Stimulated activated CD4-positive, alpha-beta T cell treated with anti-CD3 and anti-CD28 coated beads, Interleukin-12 subunit alpha, Interleukin-12 subunit beta, amount 100 ng/mL, for 48 hours (primary cell): ENCODE measurements around the gene UXS1.
"Not testable (repeated sequence)": the region's sequence is repeated elsewhere in the genome, so short reads cannot be mapped to it uniquely, and the experiment has no call there.

ENCODE experiments used
- DNase-seq, 3 donors: peaks; one replicate each; pipeline ENCODE4 v3.0.0-alpha.2; 2020; ENCODE audit warnings: low read depth in 2 of 3, low spot score in 1 of 3

The UXS1 gene

GRCh38 chr2:106137731-106138521, 56.2 kb downstream of the UXS1 start:
- DNase-seq = no peak

DNA sequence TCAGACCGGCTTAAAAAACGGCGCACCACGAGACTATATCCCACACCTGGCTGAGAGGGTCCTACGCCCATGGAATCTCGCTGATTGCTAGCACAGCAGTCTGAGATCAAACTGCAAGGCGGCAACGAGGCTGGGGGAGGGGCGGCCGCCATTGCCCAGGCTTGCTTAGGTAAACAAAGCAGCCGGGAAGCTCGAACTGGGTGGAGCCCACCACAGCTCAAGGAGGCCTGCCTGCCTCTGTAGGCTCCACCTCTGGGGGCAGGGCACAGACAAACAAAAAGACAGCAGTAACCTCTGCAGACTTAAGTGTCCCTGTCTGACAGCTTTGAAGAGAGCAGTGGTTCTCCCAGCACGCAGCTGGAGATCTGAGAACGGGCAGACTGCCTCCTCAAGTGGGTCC, 62.9 kb downstream of the UXS1 start:
- DNase-seq = not testable (repeated sequence)

DNA sequence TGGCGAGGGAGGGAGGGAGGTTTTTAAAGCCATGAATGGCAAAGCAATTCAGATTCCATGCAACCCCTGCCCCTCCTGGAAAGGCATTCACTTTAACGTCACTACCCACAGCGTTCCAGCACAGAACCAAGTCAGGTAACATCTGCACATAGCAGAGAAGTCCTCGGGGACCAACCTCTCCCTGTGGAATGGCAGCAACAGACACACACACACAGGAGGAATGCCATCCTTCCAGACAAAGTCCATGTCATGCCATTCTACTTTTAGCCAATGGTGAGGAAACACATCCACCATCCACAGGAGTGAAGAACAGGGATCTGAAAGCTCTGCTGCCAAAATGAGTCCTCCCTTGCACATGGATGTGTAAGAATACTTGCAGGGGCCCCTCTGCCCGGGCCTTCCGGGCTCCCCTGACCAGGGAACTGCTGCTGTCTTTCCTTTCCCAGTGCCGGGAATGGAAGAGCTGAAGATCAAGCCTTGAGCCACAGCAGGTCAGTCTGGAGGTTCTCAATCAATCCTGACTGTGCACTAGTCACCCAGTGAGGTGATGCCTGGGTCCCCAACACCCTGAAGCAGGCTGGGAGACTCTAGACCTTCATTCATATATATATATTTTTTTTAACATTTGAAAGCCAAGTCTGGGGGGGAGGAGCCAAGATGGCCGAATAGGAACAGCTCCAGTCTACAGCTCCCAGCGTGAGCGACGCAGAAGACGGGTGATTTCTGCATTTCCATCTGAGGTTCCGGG, 63.7 kb downstream of the UXS1 start:
- no peak for DNase-seq

GRCh38 chr2:106129592-106129991, 64.5 kb downstream of the UXS1 start:
- DNase-seq = no peak

DNA sequence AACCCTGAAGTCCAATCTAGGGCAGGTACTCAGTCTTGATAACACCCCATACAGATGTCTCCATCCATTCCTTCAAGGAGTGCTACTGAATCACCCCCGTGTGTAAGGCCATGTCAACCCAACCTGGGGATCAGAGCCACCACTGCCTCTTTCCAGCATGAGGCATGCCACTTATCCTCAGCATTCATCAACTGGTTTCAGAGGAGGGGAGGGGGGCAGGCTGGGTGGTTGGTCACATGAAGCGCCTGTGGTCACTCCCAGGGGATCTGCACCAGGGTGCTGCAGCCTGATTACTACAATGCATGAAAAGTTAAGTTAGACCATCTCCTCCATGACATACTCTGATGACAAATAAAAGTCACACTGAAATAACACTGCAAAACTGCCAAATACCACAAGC, 65.0 kb downstream of the UXS1 start:
- DNase-seq = no peak

DNA sequence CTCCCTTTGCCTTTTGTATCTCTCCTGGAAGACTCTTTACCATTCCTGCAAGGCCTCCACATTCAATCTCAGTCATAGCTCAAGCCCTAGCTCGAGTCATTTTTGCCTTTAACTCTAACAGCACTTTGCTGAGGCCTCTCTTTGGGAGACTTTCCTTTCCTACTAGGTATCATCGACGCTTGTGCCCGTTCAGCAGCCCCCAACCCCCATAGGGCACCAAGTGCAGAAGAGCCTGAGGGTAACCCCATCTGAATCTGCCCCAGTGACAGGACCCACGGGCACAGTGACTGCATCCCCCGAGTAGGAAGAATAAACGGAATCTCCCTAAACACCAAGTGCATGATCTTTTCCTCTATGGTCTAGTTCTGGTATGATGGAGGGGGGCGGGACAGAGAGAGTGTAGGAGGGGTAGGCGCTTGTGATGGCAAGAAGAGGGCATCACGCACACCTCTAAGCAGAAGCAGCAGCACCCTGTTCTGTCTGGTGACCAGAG, 66.3 kb downstream of the UXS1 start:
- DNase-seq = no peak

GRCh38 chr2:106127282-106127771, 66.8 kb downstream of the UXS1 start:
- no peak for DNase-seq

GRCh38 chr2:106126705-106127281, 67.3 kb downstream of the UXS1 start:
- DNase-seq = no peak

GRCh38 chr2:106126295-106126694, 67.8 kb downstream of the UXS1 start:
- no peak for DNase-seq

DNA sequence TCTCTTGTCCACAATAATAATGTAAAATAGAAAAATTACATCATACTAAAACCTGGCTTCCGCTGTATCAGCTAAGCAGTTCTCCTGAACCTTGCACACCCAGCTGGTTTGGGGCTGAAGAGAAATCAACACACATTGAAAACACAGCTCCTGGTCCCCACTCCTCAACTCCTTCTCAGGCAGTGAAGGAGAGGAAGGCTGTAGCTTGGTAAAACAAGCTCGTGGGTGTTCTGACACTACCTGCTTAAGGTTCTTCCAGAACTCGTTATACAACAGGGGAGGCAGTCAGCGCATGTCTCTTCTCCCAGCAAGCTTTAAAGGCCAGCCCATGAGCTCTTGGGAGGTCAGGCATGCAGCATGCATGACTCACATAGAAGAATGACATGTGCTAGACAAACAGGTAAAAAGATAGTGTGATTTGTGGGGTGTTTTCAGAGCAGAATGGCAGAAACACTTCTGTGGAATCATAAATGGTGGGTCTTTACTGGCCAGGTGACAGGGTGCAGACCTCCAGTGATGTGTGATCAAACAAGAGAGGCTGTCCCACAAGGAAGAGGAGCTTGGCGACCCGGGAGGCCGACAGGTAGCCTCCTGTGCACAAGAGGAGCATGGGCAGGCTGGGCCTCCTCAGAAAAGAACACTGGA, 69.1 kb downstream of the UXS1 start:
- no peak for DNase-seq

DNA sequence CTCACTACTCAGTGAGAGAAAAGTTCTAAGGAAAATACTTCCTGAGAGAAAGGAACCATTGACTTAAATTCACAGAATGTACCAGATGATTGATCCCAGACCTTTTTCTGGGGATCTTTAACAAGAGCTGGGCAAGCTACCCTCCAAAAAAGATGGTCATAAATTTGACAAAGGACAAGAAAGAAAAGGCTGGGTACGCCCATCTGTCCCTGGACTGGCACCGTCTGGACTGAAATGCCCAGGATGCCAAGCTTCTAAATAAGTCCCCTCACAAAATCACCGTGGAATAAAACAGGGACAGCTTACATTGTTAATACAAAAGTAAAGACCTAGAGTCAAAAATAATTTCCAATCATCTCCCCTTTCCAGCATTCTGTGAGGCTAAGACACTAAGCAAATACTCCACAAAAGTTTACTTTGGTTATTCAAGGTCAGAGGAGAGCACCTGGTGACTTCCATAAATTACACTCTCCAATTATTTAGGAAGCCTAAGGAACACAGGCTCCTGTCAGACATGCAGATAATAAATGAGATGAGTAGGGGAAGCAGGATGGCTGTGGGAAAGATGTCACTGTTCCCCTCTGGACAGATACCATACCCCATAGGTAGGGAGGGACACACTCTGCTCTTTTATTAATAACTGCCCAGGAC, 69.9 kb downstream of the UXS1 start:
- DNase-seq = no peak

DNA sequence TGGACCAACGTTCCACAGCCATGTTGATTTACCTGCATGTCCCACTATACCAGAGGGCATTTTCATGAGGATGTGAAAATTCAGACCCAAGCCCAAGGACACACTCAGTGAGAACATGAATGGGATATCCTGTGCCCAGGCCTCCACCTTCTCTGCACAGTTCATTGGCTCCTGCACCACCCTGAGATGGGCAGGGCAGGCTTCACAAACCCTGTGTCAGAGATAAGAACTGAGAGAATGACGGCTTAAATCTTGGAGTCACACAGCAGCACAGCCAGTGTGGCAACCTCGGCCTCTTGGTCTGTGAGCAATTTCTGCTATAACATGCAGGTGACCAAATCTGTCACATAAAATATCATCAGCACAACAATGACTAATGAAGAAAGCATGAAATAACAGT, 71.9 kb downstream of the UXS1 start:
- no peak for DNase-seq

DNA sequence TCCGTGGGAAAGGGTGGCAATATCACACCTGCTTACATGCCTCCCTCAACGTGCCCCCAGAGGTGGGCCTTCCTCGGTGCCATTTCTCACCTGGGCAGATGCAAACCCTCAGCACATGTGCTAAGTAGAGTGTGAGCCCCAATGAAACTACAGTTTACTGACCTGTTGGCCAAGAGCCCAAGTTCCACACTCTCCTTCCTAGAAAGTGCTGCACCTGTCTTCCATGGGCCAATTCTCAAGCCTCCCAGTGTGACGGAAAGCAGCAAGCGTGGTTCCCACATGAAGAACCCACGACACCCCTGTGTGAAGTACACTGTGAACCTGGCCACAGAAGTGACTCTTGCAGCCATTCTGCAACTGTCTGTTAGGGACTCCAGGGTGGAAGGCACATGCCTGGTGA, 73.7 kb downstream of the UXS1 start:
- DNase-seq = no peak

DNA sequence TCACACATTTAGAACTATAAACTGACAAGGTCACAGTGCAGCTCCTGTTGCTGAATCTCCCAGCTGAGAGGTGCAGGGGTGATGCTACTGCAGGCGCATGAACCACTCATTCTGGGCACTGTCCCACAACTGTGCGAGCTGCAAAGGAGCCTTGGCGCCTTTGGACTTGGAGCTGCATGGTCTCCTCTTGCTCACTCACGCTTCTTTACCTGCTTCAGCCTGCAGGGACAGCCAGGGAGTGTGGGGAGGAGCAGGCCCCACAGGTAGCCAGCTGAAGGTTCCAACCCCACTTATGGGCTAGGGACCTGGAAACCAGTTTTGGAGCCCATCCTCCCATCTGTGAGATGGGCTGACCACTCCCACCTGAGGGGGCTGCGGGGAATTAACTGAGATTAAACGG, 75.0 kb downstream of the UXS1 start:
- no peak for DNase-seq

DNA sequence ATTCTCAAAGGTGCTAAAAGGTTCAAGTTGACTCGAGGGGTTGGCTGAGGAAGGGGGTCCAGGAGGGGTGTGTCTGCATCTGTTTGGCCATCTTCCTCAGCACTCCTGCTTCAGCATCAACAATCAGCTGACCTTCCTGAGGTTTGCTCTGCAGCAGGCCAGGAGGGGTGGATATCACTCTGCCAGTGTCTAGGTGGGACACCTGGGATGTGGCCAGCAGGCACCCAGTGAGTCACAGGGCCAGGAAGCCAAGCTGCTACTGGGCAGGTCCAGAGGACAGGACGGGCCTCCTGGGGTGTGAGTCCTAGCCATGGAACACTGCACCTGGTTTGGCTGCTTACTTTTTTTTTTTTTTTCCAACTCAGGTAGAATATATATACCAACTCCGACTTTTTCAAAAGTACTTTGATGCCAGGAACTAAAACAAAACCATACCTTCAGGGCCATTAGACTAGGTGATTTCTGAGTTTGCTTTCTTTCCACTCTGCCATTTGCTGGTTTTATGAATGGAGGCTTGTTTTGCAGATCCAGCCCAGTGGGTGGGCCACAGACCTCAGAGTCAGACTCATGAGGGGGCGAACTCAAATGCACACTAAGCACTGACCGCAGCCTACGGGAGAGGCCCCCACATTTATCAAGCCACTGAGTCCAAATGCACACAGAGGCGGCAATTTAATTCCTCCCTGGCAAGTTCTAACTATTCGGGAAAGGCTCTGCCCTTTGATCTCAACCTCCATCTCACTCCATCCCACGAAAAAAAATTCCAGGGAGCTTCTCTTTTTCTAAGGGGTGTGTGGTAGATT, 76.0 kb downstream of the UXS1 start:
- DNase-seq = no peak

- no peak for DNase-seq
Observed at GRCh38 chr2:106117347-106117746, 76.8 kb downstream of the UXS1 start.

- DNase-seq = no peak
Observed at GRCh38 chr2:106116248-106116647, 77.9 kb downstream of the UXS1 start.

GRCh38 chr2:106115665-106116064, 78.4 kb downstream of the UXS1 start:
- no peak for DNase-seq

DNA sequence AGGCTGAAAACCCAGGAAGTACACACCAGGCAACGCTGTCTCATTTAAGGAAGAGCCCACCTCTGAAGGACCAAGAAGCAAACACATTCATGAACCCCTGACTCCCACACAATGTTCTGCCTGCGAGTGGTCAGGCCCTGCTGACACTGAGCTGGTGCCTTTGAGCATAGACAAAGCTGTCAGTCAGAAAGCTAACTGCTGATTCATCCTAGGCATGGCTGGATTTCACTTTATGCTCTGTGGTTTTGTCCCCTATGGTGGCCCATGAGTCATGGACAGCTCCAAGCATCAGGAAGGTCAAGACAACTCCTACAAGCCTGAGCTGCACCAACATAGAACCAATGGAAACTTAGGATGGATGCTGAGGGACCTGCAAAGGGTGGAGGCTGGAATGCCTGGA, 78.9 kb downstream of the UXS1 start:
- DNase-seq = no peak

GRCh38 chr2:106114166-106114565, 79.9 kb downstream of the UXS1 start:
- no peak for DNase-seq
